Measurements from ENCODE around the gene IVL. TPM values are rescaled to one million over a fixed set of nuclear protein-coding genes. Genes with fewer than 3 reads are reported as not detected.

IVL gene
- total and polyA plus RNA-seq, 2 donors (not counting 3 experiments of a cell fraction or from before 2014, with no cell fraction given): not detected

GRCh38 chr1:152880907-152881306 is 27.4 kb upstream of the IVL start:
- H3K79me2 ChIP-seq (ENCODE audit: control insufficient read depth, insufficient read depth, low read length): no peaks in the 10 kb centered on the region
- no peaks in the 10 kb centered on the region for H3K9me1 ChIP-seq (replicated peaks; ENCODE audit: control insufficient read depth, extremely low read depth, insufficient read depth, low read length)
- dilution Hi-C loops (cut with MboI; ENCODE audit: extremely low pct_ligation_motif_present, low sequenced_read_pairs): no loop called here
- H4K20me1 ChIP-seq (replicated peaks; ENCODE audit: control insufficient read depth, extremely low read depth, insufficient read depth, low read length): no peaks in the 10 kb centered on the region
- H3K27me3 ChIP-seq (ENCODE audit: control insufficient read depth in 2 of 2, insufficient read depth in 2 of 2, low read length in 2 of 2): no peaks in the 10 kb centered on the region
- H3K36me3 ChIP-seq (ENCODE audit: control insufficient read depth in 2 of 2, extremely low read depth in 1 of 2, insufficient read depth in 2 of 2, low read length in 2 of 2): no peaks in the 10 kb centered on the region
- no peaks in the 10 kb centered on the region for H3K9me3 ChIP-seq (replicated peaks; ENCODE audit: control insufficient read depth, insufficient read depth, low read length)
- DNase-seq (ENCODE audit: low read depth, low spot score) (no peak), FAIRE-seq (no peak)
- H3K4me3 ChIP-seq (replicated peaks in 1 of 3; ENCODE audit: insufficient read depth in 1 of 3, low read depth in 1 of 3, low read length in 3 of 3): no peak overlapping the region
- H3K9ac ChIP-seq (replicated peaks; ENCODE audit: extremely low read depth, insufficient read depth, low read length): no peak overlapping the region
- no peak overlapping the region for H2AFZ ChIP-seq (ENCODE audit: low read depth, low read length)
- TF ChIP-seq POLR2AphosphoS5 (IDR thresholded peaks at IDR 0.05; ENCODE audit: insufficient read depth, low read depth, low read length) (no peak), EZH2 (IDR thresholded peaks at IDR 0.05; ENCODE audit: borderline replicate concordance, low read depth, low read length, severe bottlenecking) (no peak), FOS (IDR thresholded peaks at IDR 0.05; ENCODE audit: borderline replicate concordance, insufficient read depth, low read length) (no peak), MYC (IDR thresholded peaks at IDR 0.05; ENCODE audit: low read depth, low read length) (no peak), JUN (IDR thresholded peaks at IDR 0.05; ENCODE audit: borderline replicate concordance, insufficient read depth, insufficient read length, low read depth) (no peak), GATA2 (IDR thresholded peaks at IDR 0.05; ENCODE audit: insufficient read depth, insufficient read length, low read depth, low read length) (no peak), POLR2A (IDR thresholded peaks at IDR 0.05; ENCODE audit: low read depth, low read length) (no peak)
- TF ChIP-seq, protein P1, sequence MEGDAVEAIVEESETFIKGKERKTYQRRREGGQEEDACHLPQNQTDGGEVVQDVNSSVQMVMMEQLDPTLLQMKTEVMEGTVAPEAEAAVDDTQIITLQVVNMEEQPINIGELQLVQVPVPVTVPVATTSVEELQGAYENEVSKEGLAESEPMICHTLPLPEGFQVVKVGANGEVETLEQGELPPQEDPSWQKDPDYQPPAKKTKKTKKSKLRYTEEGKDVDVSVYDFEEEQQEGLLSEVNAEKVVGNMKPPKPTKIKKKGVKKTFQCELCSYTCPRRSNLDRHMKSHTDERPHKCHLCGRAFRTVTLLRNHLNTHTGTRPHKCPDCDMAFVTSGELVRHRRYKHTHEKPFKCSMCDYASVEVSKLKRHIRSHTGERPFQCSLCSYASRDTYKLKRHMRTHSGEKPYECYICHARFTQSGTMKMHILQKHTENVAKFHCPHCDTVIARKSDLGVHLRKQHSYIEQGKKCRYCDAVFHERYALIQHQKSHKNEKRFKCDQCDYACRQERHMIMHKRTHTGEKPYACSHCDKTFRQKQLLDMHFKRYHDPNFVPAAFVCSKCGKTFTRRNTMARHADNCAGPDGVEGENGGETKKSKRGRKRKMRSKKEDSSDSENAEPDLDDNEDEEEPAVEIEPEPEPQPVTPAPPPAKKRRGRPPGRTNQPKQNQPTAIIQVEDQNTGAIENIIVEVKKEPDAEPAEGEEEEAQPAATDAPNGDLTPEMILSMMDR (IDR thresholded peaks at IDR 0.05; ENCODE audit: extremely low read depth in 1 of 2, insufficient read depth in 1 of 2, low read depth in 1 of 2, low read length in 2 of 2): no peak
- TF ChIP-seq, protein P2, sequence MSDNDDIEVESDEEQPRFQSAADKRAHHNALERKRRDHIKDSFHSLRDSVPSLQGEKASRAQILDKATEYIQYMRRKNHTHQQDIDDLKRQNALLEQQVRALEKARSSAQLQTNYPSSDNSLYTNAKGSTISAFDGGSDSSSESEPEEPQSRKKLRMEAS (IDR thresholded peaks at IDR 0.05; ENCODE audit: insufficient read depth, insufficient read length): no peak
- H3K4me2 ChIP-seq (ENCODE audit: insufficient read depth, low read length): no peak overlapping the region
- CTCF ChIA-PET: no interaction called here
- no peak overlapping the region for H3K27ac ChIP-seq (ENCODE audit: insufficient read depth, low read depth, low read length)
- POLR2A ChIA-PET: no interaction called here
- intact Hi-C loops (cut with micrococcal nuclease): no loop called here
- no TSS peak for BruUV-seq (replicated peaks)
- no peaks in the 10 kb centered on the region for H3K4me1 ChIP-seq (ENCODE audit: control insufficient read depth, extremely low read depth, insufficient read depth, low read length)

Data from endothelial cell of umbilical vein (primary cell).